HG03442 (cell line): ENCODE measurements around the gene LRRC4.

Experiments
- ATAC-seq: cut with Tn5 transposase; IDR thresholded peaks from one replicate; pipeline ENCODE4 v1.9.1; 2021; ENCODE audit warnings: mild to moderate bottlenecking, moderate library complexity; ENCODE audit not compliant: unreplicated experiment

Gene LRRC4

DNA sequence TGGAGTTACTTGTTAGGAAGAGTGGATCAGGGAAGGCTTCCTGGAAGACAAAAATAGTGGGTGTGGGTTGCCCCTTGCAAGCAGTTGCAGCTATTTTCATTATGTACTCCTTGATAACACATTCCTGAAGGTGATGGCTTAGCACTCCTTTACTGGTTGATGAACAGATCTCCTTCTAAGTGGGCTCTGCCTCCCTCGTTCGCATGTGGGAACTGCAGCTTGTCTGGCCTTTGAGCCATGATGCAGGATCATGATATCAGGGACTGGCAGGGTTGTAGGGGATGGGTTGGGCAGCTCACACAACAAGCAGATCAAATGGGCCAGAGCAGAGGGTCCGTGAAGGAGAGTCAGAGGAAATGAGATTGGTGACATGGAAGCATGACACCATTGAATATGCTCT lies 28.8 kb upstream of the LRRC4 start:
- no peak for ATAC-seq

DNA sequence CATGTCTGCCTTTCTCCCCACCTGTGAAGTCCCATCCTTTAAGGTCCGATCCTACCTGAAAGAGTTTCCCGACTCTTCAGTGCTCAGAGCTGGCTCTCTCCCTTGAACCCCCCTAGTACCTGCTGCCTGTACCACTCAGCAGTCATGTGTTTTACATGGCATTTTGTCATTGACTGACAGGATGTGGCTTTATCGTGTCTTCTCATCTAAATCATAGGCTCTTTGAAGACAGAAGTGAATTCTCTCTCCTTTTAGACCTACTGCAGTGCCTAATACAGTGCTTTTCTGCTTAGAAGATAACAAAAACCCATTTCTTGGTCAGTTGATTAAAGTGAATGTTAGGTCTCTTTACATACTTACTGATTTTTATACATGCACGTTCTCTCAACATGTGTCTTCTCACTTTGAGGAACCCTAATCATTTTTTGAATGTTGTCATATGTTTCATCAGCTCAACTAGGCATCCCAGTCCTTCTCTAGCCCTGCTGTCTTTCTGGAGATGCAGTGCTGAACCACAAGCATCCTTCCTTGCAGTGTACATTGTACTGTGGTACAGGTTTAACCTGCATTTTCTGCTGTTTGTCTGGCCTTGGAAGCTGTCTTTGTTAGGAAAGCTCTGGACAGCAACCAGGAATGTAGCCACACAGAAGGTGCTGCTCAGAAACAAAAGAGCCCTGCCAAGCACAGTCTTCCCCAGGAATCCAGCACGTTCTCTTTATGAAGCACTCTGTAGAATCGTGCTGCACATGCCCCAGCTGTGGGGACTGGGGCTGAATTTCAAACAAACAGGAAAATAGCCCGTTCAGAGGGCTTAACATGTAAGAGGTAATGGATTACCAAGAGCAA lies 28.1 kb upstream of the LRRC4 start:
- ATAC-seq, result no peak

DNA sequence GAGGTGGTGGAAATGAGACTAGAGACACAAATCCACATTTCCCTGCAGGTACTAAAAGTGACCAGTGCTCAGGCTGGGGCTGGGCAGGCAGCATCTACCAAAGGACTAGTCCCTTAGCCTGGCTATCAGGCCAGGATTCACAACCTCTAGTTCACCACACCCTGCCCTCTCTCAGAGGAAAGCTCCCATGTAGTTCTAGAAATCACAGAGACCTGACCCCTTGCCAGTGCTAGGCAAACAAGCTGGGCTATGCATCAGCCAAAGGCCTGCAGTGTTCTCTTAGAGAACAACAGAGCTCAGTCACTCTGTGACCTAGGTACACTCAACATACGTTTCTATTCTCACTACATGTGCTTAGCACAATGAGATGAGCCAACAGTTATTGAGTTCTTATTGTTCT lies 26.7 kb upstream of the LRRC4 start:
- no peak for ATAC-seq

DNA sequence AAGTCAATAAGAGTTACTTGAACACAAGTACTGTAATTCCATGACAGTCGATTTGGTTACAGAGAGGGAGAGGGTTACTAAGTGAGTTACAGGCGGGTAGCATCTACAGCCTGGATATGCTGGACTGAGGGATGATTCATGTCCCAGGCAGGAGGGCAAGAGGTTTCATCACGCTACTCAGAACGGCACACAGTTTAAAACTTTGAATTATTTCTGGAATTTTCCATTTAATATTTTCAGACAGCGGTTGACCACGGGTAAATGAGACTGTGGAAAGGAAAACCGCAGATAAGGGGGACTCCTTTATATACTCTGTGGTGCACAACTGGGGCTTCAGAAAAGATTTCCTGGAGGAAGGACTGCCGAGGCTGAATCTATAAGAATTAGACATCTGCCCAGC lies 25.7 kb upstream of the LRRC4 start:
- no peak for ATAC-seq

DNA sequence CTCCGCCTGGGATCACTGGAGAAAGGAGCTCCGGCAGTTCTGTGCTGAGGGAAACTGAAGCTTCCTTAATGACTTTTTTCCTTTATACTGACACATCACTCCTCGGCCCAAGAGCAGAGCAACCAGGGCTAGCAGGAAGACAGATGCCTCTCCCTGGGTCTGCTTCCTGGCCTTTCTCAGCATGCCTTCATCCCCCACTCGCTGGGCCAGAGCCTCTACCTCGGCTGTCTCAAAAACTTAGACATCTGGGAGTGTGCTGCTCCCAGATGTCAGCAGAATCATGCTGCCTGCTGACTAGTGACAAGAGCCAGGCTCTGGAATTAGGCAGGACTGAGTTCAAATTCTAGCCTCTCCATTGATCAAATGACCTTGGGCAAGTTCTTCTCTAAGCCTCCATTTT lies 24.4 kb upstream of the LRRC4 start:
- ATAC-seq, result no peak

DNA sequence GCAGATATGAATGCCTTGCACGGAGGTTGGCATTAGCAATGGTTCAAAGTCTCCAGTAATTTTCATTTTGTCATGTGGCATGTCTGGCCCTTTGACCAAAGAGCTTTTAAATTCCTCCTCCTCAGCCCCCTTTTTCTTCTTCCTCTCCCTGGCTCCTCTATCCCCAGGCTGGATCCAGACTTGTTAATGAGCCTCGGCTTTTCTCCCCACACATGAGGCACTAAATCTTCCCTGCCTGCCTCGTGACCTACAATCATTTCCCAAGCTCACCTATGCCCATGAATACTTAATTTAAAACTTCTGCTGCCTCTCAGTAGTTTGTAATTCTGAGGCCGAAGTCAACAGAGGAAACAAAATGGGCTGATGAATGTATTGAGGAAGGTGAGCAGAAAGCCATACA lies 23.3 kb upstream of the LRRC4 start:
- no peak for ATAC-seq

DNA sequence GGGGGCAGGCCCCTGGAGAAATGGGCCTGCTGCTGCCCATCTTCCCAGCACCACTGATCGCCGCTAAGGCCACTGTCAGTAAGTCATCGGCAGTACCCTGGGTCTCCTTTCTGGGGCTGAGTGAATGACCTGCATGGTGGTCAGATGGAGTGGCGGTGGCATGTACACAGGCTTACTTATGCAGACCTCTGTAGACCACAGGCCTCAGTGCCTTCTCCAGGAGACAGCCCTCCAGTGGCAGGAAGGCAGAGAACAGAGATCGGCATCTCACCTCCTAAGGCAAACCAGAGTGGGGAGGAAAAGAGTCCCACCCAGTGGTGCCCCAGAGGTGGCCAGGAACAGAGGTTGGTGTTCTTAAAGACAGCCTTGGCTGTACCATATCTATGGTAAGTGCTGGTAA lies 22.8 kb upstream of the LRRC4 start:
- ATAC-seq, result no peak

DNA sequence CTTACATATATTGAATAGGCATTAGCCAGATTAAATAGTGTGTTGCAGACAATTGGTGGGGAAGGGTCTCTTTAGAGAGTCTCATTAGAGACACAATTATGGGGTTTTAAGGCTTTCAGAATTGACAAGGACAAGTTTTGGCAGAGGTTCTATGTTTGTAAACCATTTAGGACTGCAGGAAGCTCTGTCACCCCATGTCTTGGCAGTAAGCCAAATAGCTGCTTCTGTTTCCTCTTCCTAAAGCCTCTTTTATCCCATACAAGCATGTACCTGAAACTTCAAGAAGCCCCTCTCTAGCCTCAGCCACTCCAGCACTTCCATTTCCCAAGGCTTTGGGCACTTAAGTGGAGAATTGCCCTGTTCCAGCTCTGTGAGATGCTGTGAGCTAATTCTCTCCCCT lies 21.8 kb upstream of the LRRC4 start:
- no peak for ATAC-seq

DNA sequence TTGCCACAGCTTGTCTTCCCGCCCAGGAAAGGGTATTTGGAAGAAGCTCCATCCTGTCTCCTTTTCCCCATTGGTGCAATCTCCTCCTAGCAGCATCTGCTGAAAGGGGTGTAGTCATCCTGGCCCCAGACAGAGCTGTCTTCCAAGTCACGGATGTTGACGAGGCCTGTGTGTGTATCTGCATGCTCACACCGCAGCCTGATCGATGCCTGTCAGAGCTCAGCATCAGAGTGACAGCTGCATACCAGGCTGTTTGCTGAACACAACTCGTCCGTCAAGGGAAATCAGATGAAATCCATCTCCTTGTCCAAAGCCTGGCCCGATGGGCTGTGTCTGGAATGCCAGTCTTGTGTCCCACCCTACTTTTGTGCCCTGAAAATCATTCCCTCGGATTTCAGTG lies 21.2 kb upstream of the LRRC4 start:
- ATAC-seq, result no peak

DNA sequence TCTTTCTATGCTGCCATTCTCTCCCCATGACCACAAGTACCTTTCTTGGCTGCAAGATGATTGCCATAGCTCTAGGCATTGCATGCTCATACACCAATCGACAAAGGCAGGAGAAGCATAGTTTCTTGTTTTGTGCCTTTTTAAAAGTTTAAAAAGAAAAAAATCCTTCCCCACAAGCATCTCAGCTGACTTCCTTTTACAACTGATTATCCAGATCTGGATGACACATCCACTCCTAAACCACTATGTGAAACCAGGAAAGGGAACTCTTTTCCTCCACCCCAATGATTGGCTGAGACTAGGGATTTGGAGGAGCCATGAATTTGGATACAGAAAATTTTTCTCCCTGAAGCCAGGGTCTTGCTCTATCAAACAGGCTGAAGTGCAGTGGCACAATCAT lies 14.5 kb upstream of the LRRC4 start:
- ATAC-seq, result no peak

DNA sequence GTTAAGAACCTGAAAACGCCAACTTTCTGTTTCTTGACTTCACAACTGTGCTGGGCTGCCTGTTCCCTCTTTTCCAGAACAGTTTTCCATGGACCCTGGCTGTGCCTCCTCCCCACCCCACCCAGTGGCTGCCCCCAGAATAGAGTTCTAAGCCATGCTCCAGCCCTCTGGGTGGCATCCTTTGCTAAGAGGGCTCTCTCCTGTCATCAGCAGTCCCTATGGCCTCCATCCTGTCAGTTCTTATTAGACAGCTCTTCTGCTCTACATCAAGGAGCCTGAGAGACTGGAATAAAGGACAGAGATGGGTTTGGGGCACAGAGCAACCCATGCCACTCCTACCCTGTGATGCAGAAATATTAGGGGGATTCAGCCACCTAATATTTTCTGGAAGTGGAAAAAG lies 13.9 kb upstream of the LRRC4 start:
- ATAC-seq, result no peak

DNA sequence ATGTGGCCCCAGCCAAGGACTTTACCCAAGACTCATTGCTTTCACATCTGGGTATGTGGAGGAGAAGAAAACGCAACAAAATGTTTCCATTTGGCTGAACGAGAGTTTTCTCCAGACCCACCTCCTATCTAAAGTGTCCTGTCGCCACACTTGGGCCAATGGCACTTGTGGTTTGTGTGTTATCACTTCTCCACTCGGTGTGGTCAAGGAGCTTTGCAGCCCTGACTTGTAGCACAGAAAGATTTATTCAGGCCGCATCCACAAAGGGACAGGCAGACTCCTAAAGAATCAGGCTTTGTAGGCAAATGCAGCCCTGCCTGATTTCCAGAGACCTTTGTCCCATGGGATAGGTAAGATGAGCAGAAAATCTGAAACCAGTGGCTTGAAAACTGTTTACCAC lies 12.8 kb upstream of the LRRC4 start:
- peak; percentile 47 for ATAC-seq

DNA sequence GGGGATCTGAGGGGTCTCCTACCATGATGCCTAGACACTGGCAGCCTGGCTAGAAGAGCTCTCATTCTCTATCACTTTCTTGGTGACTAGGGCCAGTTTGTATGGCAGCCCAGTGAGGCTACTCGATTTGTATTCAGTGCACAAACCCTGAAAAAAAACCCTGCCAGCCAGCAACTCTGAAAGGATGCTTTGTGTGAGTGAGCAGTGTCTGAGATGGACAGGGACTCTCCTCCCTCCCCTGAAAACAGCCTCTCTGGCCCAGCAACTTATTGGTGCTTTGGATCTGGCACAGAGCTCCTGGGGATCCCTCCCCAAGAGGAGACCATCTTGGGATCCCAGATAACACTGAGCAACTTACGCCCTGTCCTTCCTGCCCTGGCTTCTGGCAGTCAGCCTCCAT lies 10.8 kb upstream of the LRRC4 start:
- no peak for ATAC-seq

DNA sequence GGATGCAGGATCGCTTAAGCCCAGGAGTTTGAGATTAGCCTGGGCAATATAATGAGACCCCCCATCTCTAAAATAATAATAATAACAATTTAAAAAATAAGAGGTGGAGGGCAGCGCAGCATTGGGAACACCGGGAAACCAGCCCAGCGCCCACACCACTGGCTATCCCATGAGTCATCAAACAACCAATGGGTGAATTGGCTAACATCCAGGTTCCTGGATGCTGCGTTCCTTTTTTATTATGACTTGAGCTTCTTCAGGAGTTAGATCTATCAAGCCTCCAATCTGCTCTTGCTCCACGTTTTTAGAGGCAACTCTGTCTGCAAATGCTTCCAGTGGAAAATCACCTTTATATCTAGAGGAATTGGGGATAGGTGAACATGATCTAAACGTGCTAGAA lies 10.0 kb upstream of the LRRC4 start:
- no peak for ATAC-seq

DNA sequence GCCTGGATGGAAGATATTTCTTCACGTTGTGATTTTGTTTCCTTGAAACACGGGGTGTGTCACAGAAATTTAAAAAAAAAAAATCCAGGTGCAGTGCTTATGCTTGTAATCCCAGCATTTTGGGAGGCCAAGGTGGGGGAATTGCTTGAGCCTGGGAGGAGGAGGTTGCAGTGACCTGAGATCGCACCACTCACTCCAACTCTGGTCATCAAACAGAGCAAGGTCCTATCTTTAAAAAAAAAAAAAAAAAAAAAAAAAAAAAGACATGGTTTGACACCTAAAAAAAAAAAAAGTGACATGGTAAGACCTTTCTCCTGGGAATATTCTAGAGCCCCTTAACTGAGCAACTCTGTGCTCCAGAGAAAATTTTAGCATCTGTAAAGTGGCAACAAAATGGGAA lies 9.0 kb upstream of the LRRC4 start:
- no peak for ATAC-seq

DNA sequence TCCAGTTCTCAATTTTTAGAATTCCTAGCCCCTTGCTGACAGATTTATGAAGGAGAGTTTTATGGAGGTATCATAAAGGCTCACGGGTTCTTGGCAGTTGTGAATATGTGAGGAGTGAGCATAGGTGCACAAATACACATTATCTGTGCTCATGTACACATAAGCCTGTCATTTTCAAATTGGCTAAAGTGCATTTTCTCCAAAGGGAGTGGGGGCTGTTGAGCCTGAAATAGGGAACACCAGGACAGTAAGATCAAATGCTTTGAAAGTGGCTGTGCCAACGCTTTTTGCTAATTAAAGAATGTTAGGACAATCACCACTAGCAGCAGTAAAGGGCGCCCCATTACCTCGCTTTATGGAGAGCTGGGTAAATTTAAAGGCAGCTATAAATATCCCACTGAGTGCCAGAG lies 8.3 kb upstream of the LRRC4 start:
- ATAC-seq, result no peak

DNA sequence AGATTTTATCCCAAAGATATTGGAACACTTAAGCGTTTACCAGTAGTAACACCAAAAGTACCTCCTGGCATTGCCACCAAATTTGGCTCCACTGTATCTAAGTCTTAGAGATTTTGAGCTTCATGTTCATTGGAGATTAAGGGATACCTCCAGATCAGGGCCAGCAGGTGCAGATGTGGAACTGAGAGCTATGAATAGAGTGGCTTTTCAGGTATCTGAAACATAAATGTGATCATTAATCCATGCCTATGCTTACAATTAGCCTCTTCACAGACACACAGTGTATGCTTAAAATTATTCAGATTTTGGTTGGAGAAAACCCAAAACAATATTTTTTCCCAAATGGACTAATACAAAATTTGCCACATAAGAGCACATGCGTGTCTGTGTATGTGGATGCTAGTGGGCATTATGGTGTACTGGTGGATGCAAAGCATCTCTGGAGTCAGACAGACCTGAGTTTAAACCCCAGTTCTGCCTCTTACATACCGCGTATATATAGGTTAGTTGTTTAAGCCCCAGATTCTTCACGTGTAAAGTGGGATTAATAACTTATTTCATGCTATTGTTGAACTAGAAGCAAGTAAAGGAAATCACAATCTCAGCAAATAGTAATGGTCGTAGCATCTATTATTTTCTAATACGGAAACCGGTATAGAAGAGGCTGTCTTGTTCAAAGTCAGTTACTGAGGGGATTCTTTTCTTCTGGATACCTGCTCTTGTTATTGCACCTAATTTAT lies 6.8 kb upstream of the LRRC4 start:
- ATAC-seq, result no peak

DNA sequence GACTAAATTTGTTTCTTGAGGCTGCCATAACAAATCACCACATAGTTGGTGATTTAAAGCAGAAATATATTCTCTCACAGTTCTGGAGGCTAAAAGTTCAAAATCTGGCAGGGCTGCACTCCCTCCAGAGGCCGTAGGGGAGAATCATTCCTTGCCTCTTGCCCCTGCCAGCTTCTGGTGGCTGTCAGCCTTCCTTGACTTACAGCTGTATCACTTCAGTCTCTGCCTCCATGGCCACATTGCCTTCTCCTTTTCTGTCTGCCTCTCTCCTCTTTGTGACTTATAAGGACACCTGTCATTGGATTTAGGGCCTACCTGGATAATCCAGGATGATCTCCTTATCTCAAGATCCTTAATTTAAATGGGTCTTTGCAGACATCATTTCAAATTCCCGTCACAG lies 5.8 kb upstream of the LRRC4 start:
- no peak for ATAC-seq

DNA sequence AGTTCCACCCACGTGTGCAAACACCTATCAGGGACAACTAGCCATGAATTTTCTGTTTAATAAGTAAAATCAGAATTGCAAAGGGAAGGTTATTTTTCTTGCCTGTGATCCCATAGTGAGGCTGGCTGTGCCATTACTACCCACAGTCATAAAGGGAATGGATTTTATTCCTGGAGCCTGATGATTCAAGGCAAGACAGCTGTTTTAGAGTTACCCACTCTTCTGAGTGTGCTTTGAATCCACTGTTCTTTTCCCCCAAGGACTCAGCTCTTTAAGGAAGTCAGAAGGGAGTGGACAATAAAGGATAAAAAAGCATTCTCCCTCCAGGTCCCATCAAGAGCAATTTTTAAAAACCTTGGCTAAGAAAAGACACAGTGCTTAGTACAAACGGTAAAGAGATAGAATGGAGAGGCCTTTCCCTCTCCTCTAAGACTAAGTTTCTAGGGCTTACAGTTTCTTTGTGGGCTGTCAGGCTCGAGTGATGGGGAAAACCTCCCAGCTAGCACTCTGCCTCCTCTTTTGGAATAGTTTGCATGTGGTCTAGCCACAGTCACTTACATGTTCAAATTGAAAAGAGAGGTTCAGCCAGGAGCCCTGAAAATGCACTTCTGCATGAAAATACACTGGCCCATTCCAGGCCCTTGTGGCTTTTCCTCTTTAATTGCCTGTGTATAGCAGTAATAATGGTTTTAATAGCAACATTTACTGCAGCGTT lies 5.1 kb upstream of the LRRC4 start:
- no peak for ATAC-seq

DNA sequence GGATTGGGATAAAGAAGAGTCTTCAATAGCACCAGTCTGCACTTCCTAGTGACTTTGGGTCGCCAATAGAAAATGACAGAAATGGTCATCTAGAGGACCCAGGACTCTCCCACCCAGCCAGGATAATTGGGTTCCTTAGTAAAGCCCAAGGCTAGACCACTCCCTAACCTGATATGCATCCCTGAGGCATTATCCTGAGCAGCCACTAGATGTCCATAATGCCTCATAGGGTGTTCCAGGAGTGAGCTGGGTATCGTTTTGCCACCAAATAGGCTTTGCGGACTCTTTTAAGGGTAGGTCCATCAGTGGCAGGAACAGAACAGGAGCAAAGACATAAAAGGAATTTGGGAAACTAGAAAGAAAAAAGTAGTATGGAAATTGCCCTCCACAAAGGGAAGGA lies 4.5 kb upstream of the LRRC4 start:
- ATAC-seq, result no peak

DNA sequence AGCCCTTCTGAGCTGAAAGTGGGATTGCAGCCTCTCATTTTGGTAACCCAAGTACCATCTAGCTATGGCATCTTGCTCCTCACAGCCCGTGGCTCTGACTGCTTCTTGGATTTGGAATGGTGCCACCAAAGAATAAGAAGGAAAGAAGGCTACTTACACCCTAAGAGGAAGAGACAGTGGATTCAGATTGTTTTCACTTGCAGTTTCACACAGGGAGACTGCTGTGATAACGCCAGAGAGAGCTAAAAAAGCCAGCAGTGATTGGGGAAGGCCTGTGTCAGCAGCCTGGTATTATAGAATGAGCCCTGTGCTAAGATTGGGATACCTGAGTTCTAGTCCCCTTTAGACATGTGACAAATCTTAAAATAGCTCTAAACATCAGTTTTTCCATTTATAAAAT lies 3.6 kb upstream of the LRRC4 start:
- ATAC-seq, result no peak

DNA sequence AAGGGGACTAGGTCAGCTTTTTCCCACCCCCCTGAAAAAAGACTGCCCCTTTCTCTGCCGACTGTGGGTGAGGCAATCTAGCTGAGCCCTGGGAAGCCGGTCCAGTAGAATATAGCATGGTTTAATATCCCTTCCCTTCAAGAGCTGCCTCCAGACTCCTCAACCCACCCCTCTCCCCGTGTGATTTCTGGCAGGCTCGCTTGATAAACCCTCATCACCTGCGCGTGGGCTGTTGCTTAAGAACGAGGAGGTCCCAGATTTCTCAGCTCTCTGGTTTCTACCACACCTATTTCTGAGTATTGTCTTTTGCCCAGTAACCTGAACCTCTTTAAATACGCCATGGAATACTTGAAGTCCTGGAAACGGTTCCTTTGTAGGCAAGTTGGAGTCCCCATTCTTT lies 2.0 kb upstream of the LRRC4 start:
- no peak for ATAC-seq
